Chondrocyte (in vitro differentiated cells): ENCODE measurements around the gene LOXHD1. TPM values are rescaled to one million over a fixed set of nuclear protein-coding genes. Genes with fewer than 3 reads are reported as not detected.

Experiments used
- DNase-seq: peaks from one replicate; pipeline ENCODE4 v3.0.0; 2021; ENCODE audit warnings: mixed read lengths, low spot score
- H3K27ac Mint-ChIP-seq: one replicate; pipeline ENCODE4 v1.8.0; 2021; ENCODE audit warnings: mild to moderate bottlenecking, moderate library complexity, mixed read lengths; ENCODE audit not compliant: unreplicated experiment
- H3K27me3 Mint-ChIP-seq: 2 replicates; pipeline ENCODE4 v1.8.0; 2021; ENCODE audit warnings: low read depth, mixed read lengths
- H3K36me3 Mint-ChIP-seq: 2 replicates; pipeline ENCODE4 v1.8.0; 2021; ENCODE audit warnings: low read depth, mixed read lengths
- H3K4me1 Mint-ChIP-seq: 2 replicates; pipeline ENCODE4 v1.8.0; 2021; ENCODE audit warnings: low read depth, mild to moderate bottlenecking, mixed read lengths
- H3K4me3 Mint-ChIP-seq: one replicate; pipeline ENCODE4 v1.8.0; 2021; ENCODE audit warnings: mild to moderate bottlenecking, moderate library complexity, mixed read lengths; ENCODE audit not compliant: unreplicated experiment
- H3K9me3 Mint-ChIP-seq: 2 replicates; pipeline ENCODE4 v1.8.0; 2021; ENCODE audit warnings: low read depth, mixed read lengths
- total RNA-seq: library from RNA; stranded (reverse); gene quantifications from 3 replicates; pipeline ENCODE4 v1.2.1, GENCODE V29; 2021
- TF ChIP-seq, protein P1 (sequence below): fragments of 200-600 bp; sonication (generic); IDR thresholded peaks from 2 replicates; pipeline ENCODE4 v1.5.0; 2021; ENCODE audit warnings: antibody characterized with exemption, mild to moderate bottlenecking, moderate library complexity

The LOXHD1 gene
- total RNA-seq, 1 donor from 2014 or later = not detected

DNA sequence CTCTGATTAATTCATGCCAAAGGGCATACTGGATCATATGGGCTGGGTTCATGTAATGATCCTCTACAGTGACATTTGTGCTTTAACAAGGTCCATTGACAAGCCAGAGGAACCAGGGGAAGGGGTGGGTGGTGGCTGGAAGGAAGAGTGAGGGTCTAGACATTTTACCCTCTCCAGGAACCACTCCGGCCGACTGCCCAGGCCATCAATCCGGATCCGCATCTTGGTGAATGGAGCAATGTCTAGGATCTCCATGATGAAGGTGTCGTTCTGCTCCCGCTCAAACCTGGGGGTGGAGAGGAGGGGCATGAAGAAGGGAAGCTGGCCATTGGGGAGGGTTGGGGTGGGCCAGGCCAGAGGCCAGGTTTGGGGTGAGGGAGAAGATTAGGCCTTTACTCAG is 147.5 kb downstream of the LOXHD1 start:
- Mint-ChIP-seq H3K36me3 (no peaks in the 10 kb centered on the region), H3K27me3 (peaks cover 40% of the 10 kb centered on the region), H3K4me1 (no peaks in the 10 kb centered on the region), H3K27ac (no peak overlapping the region), H3K9me3 (peaks cover 7% of the 10 kb centered on the region), H3K4me3 (no peak overlapping the region)
- TF ChIP-seq, protein P1, sequence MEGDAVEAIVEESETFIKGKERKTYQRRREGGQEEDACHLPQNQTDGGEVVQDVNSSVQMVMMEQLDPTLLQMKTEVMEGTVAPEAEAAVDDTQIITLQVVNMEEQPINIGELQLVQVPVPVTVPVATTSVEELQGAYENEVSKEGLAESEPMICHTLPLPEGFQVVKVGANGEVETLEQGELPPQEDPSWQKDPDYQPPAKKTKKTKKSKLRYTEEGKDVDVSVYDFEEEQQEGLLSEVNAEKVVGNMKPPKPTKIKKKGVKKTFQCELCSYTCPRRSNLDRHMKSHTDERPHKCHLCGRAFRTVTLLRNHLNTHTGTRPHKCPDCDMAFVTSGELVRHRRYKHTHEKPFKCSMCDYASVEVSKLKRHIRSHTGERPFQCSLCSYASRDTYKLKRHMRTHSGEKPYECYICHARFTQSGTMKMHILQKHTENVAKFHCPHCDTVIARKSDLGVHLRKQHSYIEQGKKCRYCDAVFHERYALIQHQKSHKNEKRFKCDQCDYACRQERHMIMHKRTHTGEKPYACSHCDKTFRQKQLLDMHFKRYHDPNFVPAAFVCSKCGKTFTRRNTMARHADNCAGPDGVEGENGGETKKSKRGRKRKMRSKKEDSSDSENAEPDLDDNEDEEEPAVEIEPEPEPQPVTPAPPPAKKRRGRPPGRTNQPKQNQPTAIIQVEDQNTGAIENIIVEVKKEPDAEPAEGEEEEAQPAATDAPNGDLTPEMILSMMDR = no peak
- DNase-seq = no peak

DNA sequence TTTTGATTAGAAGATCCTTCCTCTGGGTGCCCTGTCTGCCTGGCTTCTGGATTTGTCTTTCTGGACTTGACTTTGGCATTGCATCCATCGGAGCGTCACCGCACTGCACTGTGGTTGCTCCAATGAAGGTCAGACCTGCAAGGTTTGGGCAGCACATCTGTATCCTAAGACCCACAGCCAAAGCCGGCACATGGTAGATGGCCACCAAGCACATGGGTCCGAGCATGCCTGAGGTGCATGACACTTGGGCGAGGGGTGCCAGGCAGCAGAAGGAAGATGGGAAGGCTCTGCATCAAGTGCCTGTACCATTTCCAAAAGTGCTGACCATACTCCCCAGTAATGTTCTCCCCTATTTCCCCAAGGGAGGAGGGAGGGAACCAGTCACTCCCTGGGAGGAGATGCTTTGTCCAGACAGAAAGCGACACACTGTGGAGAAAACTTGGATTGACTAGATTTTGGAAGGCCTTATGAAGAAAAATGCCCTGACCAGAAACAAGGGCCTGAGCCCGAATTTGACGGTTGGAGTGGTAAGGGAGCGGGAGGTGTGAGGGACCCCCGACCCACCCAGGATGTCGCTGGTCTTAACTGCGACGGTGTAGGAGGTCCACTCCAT is 149.9 kb downstream of the LOXHD1 start:
- DNase-seq = no peak
- no peaks in the 10 kb centered on the region for H3K36me3 Mint-ChIP-seq
- H3K4me1 Mint-ChIP-seq = no peaks in the 10 kb centered on the region
- H3K9me3 Mint-ChIP-seq = no peaks in the 10 kb centered on the region
- H3K27me3 Mint-ChIP-seq = peaks cover 36% of the 10 kb centered on the region
- TF ChIP-seq, protein P1 = no peak
- peak overlapping the region; percentile 49 for H3K27ac Mint-ChIP-seq
- H3K4me3 Mint-ChIP-seq = no peak overlapping the region

DNA sequence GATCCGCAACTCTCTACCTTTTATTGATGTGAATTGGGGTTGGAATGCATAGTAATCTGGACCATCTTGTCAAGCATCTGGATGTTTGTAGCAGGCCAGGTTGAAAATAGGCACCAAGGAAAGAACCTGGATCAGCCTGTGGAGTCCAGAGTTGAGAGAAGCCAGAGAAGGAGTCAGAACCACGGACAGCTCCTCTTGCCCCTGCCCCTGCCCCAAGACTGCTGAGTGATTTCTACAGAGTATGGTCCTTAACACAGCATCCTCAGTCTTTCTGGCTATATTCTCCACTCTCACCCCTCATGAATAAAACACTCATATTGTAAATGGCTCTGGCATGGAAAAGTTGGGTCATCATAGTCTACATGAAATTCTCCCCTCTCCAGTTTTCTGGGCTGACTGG is 154.6 kb downstream of the LOXHD1 start:
- Mint-ChIP-seq H3K4me3 (no peak overlapping the region), H3K4me1 (no peaks in the 10 kb centered on the region), H3K27ac (no peak overlapping the region), H3K9me3 (no peaks in the 10 kb centered on the region), H3K36me3 (no peaks in the 10 kb centered on the region), H3K27me3 (peaks cover 15% of the 10 kb centered on the region)
- DNase-seq = no peak
- TF ChIP-seq, protein P1 = no peak

DNA sequence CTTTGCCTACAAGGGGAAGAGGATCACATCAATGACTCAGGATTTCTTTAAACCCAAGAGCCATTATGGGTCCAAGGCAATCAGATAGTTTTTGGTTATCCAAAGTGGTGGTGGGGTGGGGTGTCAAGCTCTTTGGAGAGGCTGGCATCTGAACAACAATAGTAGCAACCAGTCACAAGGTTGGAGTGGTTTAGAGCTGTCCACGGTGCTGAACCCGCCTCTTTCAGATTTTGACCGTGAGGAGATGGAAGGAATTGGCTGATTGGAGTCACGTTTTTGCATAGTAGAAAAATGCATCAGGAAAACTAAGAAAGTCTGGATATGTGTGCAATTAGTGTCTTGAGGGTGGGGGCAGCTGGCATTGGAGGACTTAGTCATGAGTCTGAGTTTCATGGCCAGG is 159.9 kb downstream of the LOXHD1 start:
- Mint-ChIP-seq H3K4me1 (no peaks in the 10 kb centered on the region), H3K27me3 (peaks cover 20% of the 10 kb centered on the region), H3K4me3 (no peak overlapping the region), H3K27ac (no peak overlapping the region), H3K9me3 (no peaks in the 10 kb centered on the region), H3K36me3 (no peaks in the 10 kb centered on the region)
- DNase-seq = no peak
- TF ChIP-seq, protein P1 = no peak

DNA sequence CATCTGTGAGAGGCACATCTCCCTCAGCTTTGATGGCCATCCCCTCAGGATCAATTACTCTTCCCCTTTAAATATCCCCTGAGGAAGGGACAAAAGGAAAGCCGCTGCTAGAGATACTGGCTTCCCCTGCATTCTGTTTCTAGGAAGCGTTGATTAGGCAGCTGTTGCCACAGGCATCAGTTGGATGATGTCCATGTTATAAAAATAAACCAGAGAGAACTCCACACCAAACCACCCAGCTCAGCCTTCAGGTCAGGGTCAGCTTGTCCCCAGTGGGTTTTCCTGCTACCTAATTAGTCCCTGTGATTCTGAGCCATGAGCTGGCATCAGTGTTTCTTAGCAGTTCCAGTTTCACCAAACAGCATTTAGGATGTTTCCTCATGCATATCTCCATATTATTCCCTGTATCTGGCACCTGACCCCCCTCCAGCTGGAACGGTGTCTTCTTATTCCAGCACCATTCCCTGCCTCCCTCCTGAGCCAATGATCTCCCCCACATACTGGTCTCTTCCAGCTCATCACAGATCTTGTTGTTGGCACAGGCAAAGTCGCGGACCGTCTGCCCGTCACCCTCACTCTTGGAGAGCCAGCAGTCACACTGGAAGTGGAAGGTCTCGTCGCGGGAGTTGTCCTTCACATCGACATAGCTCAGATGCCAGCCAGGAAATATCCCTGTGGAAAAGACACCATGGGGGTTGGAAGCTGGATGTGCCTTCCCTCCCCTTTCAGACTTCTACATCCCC is 168.4 kb downstream of the LOXHD1 start:
- Mint-ChIP-seq H3K4me1 (no peaks in the 10 kb centered on the region), H3K9me3 (no peaks in the 10 kb centered on the region), H3K36me3 (no peaks in the 10 kb centered on the region), H3K27ac (no peak overlapping the region), H3K27me3 (peaks cover 46% of the 10 kb centered on the region), H3K4me3 (no peak overlapping the region)
- no peak for DNase-seq
- TF ChIP-seq, protein P1 = no peak
